CD4-positive, alpha-beta T cell (primary cell): Measurements from ENCODE around the gene PKIG. TPM values are rescaled to one million over a fixed set of nuclear protein-coding genes. Genes with fewer than 3 reads are reported as not detected.
A peak's percentile ranks its signal among the peaks of the same experiment; 100 is the strongest.

Experiments used
- ATAC-seq: fragments of 200-7000 bp; cut with Tn5 transposase; one replicate; pipeline ENCODE4 v1.10.0; 2022; ENCODE audit warnings: mild to moderate bottlenecking; ENCODE audit not compliant: poor library complexity
- CTCF ChIA-PET: fragments of 350-600 bp; sonication (Branson Sonifier 250); formaldehyde crosslinking; loops from one replicate; lab custom pipeline; 2021; ENCODE audit warnings: antibody characterized with exemption, inconsistent platforms; lab: Charles Lee
- POLR2A ChIA-PET: fragments of 350-600 bp; sonication (Branson Sonifier 250); formaldehyde crosslinking; loops from one replicate; lab custom pipeline; 2021; ENCODE audit warnings: antibody characterized with exemption, inconsistent platforms; lab: Charles Lee
- DNase-seq, 14 experiments: peaks; one replicate each; pipeline ENCODE4 v3.0.0-alpha.2; 2013 to 2020; ENCODE audit warnings: mixed read lengths in 2 of 14
- H3K27ac ChIP-seq, 2 donors: one replicate each; pipeline versions ENCODE4 v1.5.1 to v1.7.0; 2013; ENCODE audit warnings: low read length in 2 of 2, low read depth in 1 of 2, mild to moderate bottlenecking in 1 of 2
- H3K27me3 ChIP-seq, 2 experiments: 1 replicate in 1 of 2; 2 replicates in 1 of 2; pipeline versions ENCODE4 v1.6.1 to v1.7.0; 2013; ENCODE audit warnings: low read length in 2 of 2, control low read depth in 1 of 2, mild to moderate bottlenecking in 1 of 2, moderate library complexity in 1 of 2; ENCODE audit not compliant: insufficient read depth in 2 of 2, control insufficient read depth in 1 of 2
- H3K36me3 ChIP-seq: one replicate; pipeline ENCODE4 v1.6.1; 2013; ENCODE audit warnings: low read length, control low read depth; ENCODE audit not compliant: insufficient read depth
- H3K4me1 ChIP-seq: one replicate; pipeline ENCODE4 v1.6.1; 2013; ENCODE audit warnings: low read length, control low read depth; ENCODE audit not compliant: insufficient read depth
- H3K4me3 ChIP-seq: one replicate; pipeline ENCODE4 v1.5.1; 2013; ENCODE audit warnings: mild to moderate bottlenecking, low read length, moderate library complexity
- H3K9me3 ChIP-seq, 2 experiments: 1 replicate in 1 of 2; 2 replicates in 1 of 2; pipeline versions ENCODE4 v1.6.1 to v1.7.0; 2013; ENCODE audit warnings: low read length in 2 of 2, mild to moderate bottlenecking in 2 of 2, control low read depth in 1 of 2, moderate library complexity in 1 of 2; ENCODE audit not compliant: control insufficient read depth in 1 of 2, insufficient read depth in 1 of 2
- H3K27ac Mint-ChIP-seq: one replicate; pipeline ENCODE4 v1.8.0; 2020; ENCODE audit warnings: mixed read lengths
- H3K27me3 Mint-ChIP-seq: one replicate; pipeline ENCODE4 v1.8.0; 2021; ENCODE audit warnings: mixed read lengths
- H3K36me3 Mint-ChIP-seq: one replicate; pipeline ENCODE4 v1.8.0; 2021; ENCODE audit warnings: low read depth, mixed read lengths
- H3K4me1 Mint-ChIP-seq: one replicate; pipeline ENCODE4 v1.8.0; 2021; ENCODE audit warnings: low read depth, mixed read lengths
- H3K4me3 Mint-ChIP-seq: one replicate; pipeline ENCODE4 v1.8.0; 2020; ENCODE audit warnings: mild to moderate bottlenecking, mixed read lengths
- H3K9me3 Mint-ChIP-seq: one replicate; pipeline ENCODE4 v1.8.0; 2020; ENCODE audit warnings: mixed read lengths
- CTCF ChIP-seq: fragments of 200-600 bp; IDR thresholded peaks from one replicate; pipeline ENCODE4 v1.8.0; 2022; ENCODE audit warnings: antibody characterized with exemption, mild to moderate bottlenecking
- intact Hi-C, 2 experiments: fragments of 100-400 bp; cut with DNase I in 1 of 2; cut with micrococcal nuclease in 1 of 2; formaldehyde crosslinking; loops; one replicate each; pipeline versions ENCODE4 v1.15.1 to v1.9.0; 2023 to 2025; cut with DNase I, micrococcal nuclease
- total RNA-seq, 174 experiments: library from RNA in 2 of 174; stranded (reverse) in 2 of 174; gene quantifications; one replicate each; pipeline ENCODE4 v1.2.3 and lab custom pipeline; 2021 to 2026

The PKIG gene
- total RNA-seq, 2 experiments from 2014 or later: 1.7 to 2.4 TPM

DNA sequence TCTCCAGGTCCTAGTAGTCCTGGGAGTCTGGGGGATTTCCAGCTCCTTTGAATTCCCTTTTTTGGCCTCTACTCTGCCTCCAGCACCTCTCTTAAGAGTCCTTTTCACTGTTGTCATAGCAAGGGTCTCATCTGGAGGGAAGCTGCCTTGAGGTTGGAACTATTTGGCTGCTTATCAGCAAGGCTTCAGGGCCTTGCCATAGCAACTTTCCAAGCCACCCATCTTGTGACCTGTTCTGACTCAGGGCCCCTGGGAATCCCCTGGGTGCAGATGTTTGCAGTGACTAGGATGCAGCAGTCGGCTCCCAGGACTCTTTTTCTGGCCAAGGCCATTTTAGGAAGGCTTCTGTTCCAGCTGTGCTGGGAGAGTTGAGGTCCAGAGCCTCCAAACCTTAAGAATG is 12.4 kb downstream of the PKIG start:
- H3K27ac ChIP-seq: no peak overlapping the region
- H3K4me3 Mint-ChIP-seq: no peak overlapping the region
- no peaks in the 10 kb centered on the region for H3K27me3 Mint-ChIP-seq
- no peaks in the 10 kb centered on the region for H3K9me3 ChIP-seq
- H3K4me3 ChIP-seq: no peak overlapping the region
- ATAC-seq (no peak), DNase-seq (peak in 1 of 14 experiments; percentile 47)
- intact Hi-C loops: no loop called here
- H3K27me3 ChIP-seq: no peaks in the 10 kb centered on the region
- no peak overlapping the region for H3K27ac Mint-ChIP-seq
- peaks cover 13% of the 10 kb centered on the region for H3K4me1 ChIP-seq
- TF ChIP-seq CTCF: no peak
- POLR2A ChIA-PET: no interaction called here
- no peaks in the 10 kb centered on the region for H3K9me3 Mint-ChIP-seq
- H3K4me1 Mint-ChIP-seq: peaks cover 14% of the 10 kb centered on the region
- CTCF ChIA-PET: no interaction called here
- no peaks in the 10 kb centered on the region for H3K36me3 Mint-ChIP-seq
- H3K36me3 ChIP-seq: no peaks in the 10 kb centered on the region

GRCh38 chr20:44596010-44596409 is 13.6 kb downstream of the PKIG start:
- H3K27ac Mint-ChIP-seq: no peak overlapping the region
- peaks cover 14% of the 10 kb centered on the region for H3K4me1 ChIP-seq
- H3K4me1 Mint-ChIP-seq: peaks cover 19% of the 10 kb centered on the region
- ChIA-PET CTCF (no interaction called here), POLR2A (no interaction called here)
- TF ChIP-seq CTCF: no peak
- H3K4me3 ChIP-seq: no peak overlapping the region
- H3K27me3 Mint-ChIP-seq: no peaks in the 10 kb centered on the region
- H3K36me3 ChIP-seq: no peaks in the 10 kb centered on the region
- no peak overlapping the region for H3K4me3 Mint-ChIP-seq
- DNase-seq (no peak), ATAC-seq (no peak)
- no peak overlapping the region for H3K27ac ChIP-seq
- H3K36me3 Mint-ChIP-seq: no peaks in the 10 kb centered on the region
- H3K27me3 ChIP-seq: no peaks in the 10 kb centered on the region
- intact Hi-C loops: no loop called here
- H3K9me3 Mint-ChIP-seq: no peaks in the 10 kb centered on the region
- no peaks in the 10 kb centered on the region for H3K9me3 ChIP-seq

- no peak overlapping the region for H3K27ac Mint-ChIP-seq
Measured at GRCh38 chr20:44596876-44597275, 14.5 kb downstream of the PKIG start.

More at GRCh38 chr20:44596876-44597275, 14.5 kb downstream of the PKIG start:
- Histone ChIP-seq H3K9me3 (no peaks in the 10 kb centered on the region), H3K27me3 (no peaks in the 10 kb centered on the region), H3K27ac (no peak overlapping the region), H3K36me3 (no peaks in the 10 kb centered on the region), H3K4me3 (no peak overlapping the region), H3K4me1 (peaks cover 19% of the 10 kb centered on the region)
- POLR2A ChIA-PET: interaction anchor here (0.6 kb wide), 1 partner anchor 204 kb away, joined by 3 read pairs; no protein-coding TSS in a partner anchor
- CTCF ChIA-PET: no interaction called here
- Mint-ChIP-seq H3K36me3 (no peaks in the 10 kb centered on the region), H3K27me3 (no peaks in the 10 kb centered on the region), H3K4me1 (peaks cover 23% of the 10 kb centered on the region), H3K4me3 (no peak overlapping the region), H3K9me3 (no peaks in the 10 kb centered on the region)
- TF ChIP-seq CTCF: no peak
- ATAC-seq (no peak), DNase-seq (no peak)
- intact Hi-C loops: no loop called here
